AG09309 (cell line): ENCODE results near the gene OR6B2.

Experiments
- DNase-seq: peaks from one replicate; pipeline ENCODE4 v3.0.0-alpha.2; 2010; ENCODE audit warnings: low read depth
- H3K4me3 ChIP-seq: 2 replicates; pipeline ENCODE4 v1.5.1; 2011; ENCODE audit warnings: mild to moderate bottlenecking, low read depth, low read length, moderate library complexity; ENCODE audit not compliant: control insufficient read depth
- CTCF ChIP-seq: IDR thresholded peaks from 2 replicates; pipeline ENCODE4 v1.5.1; 2011; ENCODE audit warnings: mild to moderate bottlenecking, low read depth, low read length, inconsistent platforms; ENCODE audit not compliant: insufficient read depth, control insufficient read depth; ENCODE audit errors: missing control alignments

Gene OR6B2

GRCh38 chr2:240002983-240003382 is 27.2 kb downstream of the OR6B2 start:
- H3K4me3 ChIP-seq, result no peak overlapping the region
- no peak for DNase-seq
- no peak for TF ChIP-seq CTCF

- H3K4me3 ChIP-seq, result no peak overlapping the region
- TF ChIP-seq CTCF, result no peak
- DNase-seq, result no peak
Measured at GRCh38 chr2:240000671-240001070, 29.6 kb downstream of the OR6B2 start.

GRCh38 chr2:239997686-239998409 is 32.4 kb downstream of the OR6B2 start:
- DNase-seq, result no peak
- no peak overlapping the region for H3K4me3 ChIP-seq
- no peak for TF ChIP-seq CTCF

GRCh38 chr2:239994086-239994485 is 36.1 kb downstream of the OR6B2 start:
- no peak for DNase-seq
- TF ChIP-seq CTCF, result no peak
- H3K4me3 ChIP-seq, result no peak overlapping the region

- H3K4me3 ChIP-seq, result no peak overlapping the region
- no peak for TF ChIP-seq CTCF
- no peak for DNase-seq
Measured at GRCh38 chr2:239993291-239993690, 36.9 kb downstream of the OR6B2 start.

GRCh38 chr2:239991689-239992314 is 38.4 kb downstream of the OR6B2 start:
- H3K4me3 ChIP-seq, result no peak overlapping the region
- peak; percentile 76 for TF ChIP-seq CTCF
- peak; percentile 28 for DNase-seq
